ENCODE results near the gene ANKMY1.
"Not testable (repeated sequence)": the region's sequence is repeated elsewhere in the genome, so short reads cannot be mapped to it uniquely, and the experiment has no call there.

ANKMY1 gene

DNA sequence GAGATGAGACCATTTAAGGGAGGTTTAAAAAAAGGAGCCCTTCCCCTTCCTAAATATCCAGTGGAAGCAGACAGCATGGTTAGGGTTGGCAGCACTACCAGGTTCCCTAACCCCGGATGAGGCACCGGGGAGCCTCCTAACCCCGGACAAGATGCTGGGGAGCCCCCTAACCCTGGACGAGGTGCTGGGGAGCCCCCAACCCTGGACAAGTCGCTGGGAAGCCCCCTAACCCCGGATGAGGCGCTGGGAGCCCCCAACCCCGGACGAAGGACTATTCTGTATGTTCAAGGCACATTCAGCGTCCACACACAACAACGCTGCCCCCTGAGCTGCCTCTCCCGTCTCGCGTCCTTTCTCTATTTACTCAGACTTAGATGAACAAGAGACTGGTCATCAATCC lies 51.9 kb downstream of the ANKMY1 start:
- no peak for DNase-seq (ENCODE audit: low read depth in 2 of 2)

DNA sequence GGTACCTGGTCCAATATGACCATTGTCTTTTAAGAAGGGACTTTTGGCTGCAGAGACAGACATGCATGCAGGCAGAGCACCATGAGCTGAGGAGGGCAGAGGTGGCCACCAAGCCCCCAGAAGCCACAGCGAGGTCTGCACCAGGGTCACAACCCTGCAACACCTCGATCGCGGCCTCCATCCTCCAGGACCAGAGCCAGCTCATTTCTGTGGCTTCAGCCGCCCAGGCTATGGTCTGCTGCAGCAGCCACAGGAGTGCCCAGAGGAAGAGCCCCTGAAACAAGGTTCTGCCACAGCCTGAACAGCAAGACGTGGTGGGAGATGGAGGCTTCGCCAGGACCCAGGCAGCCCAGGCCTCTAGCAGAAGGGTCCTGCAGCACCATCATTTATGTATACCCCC lies 53.9 kb downstream of the ANKMY1 start:
- no peak for DNase-seq (ENCODE audit: low read depth in 2 of 2)

DNA sequence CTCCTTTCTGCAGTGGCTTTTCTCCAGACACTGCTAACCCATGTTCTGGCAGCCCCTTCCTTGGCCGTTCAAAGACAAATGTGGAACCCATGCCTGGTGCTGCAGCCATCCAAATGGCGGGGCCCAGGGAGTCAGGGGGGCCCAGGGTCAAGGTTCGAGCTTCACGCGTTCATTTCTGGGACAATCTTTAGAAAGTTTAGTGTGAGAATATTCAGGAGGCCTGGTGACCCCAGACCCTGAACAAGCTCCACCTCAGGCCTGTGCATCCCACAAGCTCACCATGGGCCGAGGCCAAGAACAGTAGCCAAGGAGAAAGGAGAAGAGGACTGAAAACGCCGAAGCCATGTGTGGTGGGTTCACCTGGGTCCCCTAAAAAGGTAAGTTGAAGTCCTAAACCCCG lies 54.4 kb downstream of the ANKMY1 start:
- no peak for DNase-seq (ENCODE audit: low read depth in 2 of 2)

DNA sequence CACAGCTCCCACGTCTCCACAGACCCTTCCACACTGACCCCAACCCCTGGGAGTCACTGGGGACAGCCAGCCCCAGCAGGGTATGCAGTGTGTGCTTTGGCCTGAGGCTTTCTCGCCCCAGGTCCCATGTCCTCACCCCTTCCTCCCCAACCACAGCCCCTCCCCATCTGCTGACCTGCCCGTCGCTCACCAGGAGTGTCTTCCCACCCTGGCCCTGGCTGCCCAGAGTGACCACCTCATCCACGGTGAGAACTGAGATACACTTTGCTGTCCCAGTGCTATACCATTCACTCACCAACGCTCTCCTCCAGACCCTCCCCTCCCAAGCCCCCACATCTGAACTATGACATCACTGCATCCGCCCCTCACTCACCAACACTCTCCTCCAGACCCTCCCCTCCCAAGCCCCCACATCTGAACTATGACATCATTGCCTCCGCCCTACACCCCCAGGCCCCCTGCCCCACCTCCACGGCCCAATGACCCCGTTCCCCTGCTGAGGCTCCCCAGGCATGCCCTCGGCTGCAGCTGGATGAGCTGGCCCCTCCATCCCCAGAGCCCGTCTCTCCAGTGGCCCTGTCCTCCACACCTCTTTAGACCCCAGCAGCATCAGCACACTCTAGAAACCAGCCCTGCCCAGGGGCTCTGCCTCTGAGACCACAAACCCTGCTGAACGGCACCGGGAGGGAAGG lies 55.2 kb downstream of the ANKMY1 start:
- no peak for DNase-seq (ENCODE audit: low read depth in 2 of 2)

DNA sequence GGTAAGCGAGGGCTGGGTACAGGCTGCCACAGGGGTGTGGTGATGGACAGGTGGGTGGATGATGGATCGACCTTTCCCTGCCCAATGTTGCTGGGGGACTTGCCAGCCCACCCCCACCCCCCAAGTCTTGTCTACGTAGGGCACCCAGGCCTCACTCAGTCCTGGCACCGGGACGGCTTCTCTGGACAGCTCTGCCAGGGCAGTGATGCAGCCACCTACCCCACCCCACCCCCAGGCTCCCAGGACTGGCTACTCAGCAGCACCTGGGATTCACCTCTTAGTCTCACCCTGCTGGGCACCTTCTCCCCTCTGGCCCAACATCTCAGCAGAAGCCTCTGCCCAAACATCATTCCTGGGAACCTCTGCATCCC lies 55.7 kb downstream of the ANKMY1 start:
- no peak for DNase-seq (ENCODE audit: low read depth in 2 of 2)

DNA sequence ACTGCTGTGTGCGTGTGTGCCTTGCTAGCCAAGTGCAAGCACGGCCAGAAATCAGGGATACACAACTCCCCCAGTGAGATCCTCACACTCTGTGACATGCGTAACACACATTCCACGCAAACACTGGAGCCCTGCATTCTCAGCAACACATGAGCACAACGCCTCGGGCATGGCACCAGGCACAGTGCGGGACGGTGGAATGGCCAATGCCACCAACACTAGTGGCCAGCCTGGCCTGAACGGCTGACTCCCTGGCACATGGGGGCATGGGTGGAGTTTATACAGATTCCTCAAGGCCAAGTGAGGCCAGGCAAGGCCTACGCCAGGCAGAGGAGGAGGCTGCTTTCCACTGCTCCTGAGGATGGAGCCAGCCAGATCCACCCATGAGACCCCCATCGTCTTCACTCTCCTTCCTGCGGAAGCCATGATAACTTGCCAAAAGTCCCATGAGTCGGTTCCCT lies 56.2 kb downstream of the ANKMY1 start:
- DNase-seq (ENCODE audit: low read depth in 2 of 2) = no peak

DNA sequence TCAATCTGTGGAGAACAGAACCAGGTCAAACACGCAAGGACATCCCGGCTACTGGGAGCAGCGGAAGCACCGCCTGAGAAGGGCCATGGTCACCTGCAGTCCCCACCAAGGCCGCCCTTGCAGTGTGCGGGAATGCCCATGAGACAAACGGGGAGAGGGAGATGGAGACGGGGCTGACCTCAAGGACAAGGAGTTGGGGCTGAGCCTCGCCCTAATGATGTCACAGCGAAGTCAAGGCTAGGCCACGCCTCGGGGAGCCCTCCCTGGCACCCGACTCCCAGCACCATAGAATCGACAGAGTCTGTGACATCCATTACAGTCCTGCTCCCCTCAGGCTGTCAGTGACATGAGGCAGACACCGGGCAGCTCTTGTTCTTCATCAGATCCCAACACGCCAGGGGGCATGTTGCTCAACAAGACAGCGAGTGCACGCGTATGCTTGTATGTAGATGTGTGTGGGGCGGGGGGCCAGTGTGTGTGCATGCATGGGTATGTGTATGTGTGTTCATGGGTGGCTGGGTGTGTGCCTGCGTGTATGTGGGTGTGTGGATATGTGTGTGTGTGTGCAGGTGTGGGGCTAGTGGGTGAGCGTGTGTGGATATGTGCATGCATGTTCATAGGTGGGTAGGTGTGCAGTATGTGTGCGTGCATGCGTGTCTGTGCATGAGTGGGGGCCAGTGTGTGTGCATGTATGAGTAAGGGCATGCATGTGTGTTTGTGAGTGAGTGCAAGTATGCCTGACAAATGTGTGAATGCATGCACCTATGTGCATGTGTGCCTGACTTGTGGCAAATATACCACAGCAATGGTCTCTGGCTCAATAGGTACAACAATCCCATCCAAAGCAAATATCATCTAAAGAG lies 57.0 kb downstream of the ANKMY1 start:
- no peak for DNase-seq (ENCODE audit: low read depth in 2 of 2)

DNA sequence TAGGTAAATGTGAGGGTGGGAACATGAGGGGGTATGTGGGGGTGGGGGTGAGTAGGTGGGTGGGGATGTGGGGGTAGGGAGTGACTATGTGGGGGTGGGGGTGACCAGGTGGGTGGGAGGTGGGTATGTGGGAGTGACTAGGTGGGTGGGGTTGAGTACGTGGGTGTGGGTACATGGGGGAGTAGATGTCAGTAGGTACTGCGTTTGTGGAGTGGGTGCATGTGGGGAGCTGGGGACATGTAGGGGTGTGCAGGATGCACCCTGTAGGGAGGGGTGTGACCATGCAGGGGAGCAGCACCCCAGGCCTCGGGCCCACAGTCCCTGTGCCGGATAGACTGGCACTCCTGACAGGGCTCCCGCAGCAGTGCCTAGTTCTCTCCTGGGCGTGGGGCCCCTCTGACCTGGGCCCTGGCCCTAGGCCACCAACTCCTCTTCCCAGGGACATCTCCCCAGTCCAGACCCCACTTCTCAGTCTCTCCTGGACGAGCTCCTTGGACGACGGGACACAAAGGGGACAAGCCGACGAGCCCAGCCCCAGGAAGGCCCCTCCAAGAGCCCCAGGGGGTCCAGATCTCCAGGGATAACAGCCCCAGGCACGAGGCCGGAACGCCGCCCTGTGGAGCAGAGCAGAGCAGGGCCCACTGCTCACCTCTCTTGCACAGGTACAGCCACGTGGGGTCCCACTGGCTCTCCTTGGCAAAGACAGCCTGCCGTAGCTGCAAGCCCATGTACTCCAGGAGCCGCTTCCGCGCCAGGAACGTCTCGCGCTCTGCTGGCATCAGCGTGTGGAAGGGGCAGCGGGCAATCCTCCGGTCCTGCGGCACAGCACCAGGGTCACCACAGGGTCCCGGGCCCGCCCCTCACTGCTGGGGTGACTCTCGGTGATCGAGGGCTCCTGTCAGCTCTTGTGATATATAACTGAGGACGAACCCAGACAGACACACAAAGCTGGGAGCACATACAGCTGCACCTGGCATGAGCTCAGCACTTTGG lies 58.2 kb downstream of the ANKMY1 start:
- no peak for DNase-seq (ENCODE audit: low read depth in 2 of 2)

DNA sequence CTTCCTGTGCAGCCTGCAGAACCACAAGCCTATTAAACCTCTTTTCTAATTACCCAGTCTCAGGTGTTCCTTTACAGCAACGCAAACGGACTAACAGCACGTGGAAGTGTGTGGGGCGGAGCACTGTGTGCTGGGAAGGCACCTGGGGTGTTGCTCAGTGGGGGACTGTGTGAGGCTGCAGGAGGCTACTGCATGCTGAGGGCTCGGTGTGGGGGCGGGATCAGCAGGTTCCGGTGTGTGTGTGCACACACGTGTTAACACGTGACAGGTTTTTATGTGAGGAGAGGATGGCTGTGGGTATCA lies 58.9 kb downstream of the ANKMY1 start:
- DNase-seq (ENCODE audit: low read depth in 2 of 2) = no peak

DNA sequence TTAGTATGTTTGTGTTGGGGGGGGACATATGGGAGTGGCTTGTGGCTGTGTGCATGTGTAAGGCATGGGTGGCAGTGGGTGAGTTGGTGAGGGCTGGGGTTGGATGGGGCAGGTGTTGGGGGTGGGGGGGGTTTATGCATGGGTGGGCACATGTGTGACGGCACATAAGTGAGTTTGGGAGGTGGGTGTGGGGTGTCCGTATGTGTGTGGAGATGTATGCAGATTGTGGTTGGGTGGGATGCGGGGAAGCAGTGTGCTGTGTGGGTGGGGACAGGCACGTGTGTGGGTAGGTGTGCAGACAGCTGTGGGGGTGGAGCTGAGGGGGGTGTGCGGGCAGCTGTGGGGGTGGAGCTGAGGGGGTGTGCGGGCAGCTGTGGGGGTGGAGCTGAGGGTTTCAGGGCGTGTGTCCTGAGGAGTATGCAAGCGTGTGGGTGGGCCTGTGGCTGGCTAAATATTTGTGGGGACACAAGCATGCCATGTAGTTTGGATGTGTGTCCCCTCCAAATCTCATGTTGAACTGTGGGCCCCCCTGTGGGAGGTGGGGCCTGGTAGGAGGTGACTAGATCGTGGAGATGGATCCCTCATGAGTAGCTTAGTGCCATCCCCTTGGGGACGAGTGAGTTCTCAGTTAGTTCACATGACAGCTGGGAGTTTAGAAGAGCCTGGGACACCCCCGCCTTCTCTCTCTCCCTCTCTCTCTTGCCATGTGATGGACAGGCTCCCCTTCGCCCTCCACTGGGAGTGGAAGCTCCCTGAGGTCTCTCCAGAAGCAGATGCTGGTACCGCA lies 59.4 kb downstream of the ANKMY1 start:
- DNase-seq (ENCODE audit: low read depth in 2 of 2) = no peak

DNA sequence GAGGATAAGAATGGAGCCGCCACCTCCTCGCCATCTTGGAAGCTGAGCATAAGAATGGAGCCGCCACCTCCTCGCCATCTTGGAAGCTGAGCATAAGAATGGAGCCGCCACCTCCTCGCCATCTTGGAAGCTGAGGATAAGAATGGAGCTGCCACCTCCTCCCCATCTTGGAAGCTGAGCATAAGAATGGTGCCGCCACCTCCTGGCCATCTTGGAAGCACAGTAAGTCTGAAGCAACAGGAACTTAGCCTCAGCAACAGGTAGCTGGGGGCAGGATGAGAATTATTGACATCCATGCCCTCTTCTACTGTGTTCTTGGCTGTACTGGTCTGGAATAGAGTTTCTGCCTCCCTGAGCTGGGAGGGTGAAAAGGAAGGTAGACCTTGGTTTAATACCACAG lies 60.7 kb downstream of the ANKMY1 start:
- DNase-seq (ENCODE audit: low read depth in 2 of 2) = not testable (repeated sequence)

DNA sequence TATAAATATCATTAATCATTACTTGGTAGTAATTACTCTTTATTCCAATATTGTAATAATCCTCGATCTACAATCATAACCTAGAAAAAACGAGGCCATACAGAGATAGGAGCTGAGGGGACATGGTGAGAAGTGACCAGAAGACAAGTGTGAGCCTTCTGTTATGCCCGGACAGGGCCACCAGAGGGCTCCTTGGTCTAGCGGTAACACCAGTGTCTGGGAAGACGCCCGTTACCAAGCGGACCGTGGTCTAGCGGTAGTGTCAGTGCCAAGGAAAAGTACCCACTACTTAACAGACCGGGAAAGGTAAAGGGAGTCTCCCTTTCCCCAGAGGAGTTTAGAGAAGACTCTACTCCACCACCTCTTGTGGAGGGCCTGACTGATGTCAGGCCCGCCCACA lies 62.8 kb downstream of the ANKMY1 start:
- DNase-seq (ENCODE audit: low read depth in 2 of 2) = not testable (repeated sequence)

DNA sequence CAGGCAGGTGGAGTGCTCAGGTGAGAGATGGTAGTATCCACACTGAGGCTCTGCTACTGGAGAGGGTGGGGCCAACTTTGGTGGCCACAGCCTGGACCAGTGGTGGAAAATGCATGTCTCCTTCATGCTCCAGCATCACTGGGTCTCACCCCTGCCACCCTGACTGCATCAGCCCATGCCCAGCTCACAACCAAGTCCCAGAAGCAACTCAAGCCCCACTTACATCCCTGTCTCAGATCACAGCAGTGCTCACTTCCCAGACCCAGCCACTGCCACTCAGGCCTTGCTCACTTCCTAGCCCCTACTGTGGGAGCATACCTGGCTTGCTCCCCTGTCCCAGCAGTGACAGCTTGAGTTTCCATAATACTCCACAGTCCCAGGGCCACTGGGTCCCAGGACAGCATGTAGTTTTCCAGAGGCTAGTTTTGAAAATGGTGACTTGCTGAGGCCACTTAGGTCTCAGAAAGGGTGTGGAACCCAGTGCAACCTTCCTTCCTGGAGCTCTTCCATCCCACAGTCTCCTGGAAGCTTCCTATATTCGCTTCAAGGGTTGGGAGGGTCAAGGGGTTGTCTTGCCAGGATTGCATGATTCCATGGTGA lies 63.5 kb downstream of the ANKMY1 start:
- DNase-seq (ENCODE audit: low read depth in 2 of 2) = no peak

DNA sequence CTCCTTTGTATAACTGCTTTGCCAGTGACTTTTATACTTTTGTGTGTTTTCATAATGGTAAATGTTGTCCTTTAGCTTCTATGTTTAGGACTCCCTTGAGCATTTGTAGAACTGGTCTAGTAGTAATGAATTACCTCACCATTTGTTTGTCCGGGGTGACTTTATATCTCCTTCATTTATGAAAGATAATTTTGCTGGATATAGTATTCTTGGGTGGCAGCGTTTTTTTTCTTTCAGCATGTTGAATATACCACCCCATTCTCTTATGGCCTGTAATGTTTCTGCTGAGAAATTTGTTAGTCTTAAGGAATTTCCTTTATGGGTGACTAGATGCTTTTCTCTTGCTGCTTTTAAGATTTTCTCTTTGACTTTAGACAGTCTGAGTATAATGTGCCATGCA lies 66.3 kb downstream of the ANKMY1 start:
- DNase-seq (ENCODE audit: low read depth in 2 of 2) = no peak

DNA sequence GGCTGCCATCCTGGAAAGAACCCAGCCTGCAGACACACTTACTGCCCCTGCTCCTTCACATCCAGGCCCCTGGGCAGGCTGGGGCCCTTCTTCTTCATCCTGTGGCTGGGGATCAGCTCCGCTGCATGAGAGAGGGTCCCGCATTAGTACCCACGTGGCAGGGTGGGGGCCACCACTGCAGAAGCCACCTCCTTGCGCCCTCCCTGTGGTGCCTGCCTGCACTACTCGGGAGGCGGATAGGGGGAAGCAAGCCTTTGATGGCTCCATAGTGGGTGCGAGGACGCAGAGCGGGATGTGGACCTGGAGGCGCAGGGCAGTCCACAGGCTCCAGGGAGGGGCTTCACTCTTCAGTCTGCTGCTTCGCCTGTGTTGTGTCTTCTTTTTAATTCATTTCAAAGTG lies 75.6 kb downstream of the ANKMY1 start:
- DNase-seq (ENCODE audit: low read depth in 2 of 2) = no peak

DNA sequence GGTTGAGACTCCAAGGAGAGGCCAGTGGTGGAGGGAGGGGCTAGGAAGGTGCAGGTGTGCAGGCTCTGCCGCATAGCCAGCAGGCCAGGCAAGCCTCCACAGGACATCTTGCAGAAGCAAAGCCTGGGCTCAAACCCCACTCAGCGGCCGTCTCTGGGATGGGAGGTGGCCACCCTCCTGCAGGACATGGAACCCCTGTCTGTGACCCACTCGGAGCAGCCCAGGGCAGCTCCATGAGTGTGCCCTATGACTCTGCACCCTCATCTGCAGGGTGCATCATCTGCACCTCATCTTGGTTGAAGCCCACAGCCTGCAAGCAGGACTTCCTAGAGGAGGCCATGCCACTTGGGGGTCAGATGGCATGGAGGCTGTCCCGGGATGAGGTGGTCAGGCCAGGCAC lies 76.1 kb downstream of the ANKMY1 start:
- DNase-seq (ENCODE audit: low read depth in 2 of 2) = no peak

DNA sequence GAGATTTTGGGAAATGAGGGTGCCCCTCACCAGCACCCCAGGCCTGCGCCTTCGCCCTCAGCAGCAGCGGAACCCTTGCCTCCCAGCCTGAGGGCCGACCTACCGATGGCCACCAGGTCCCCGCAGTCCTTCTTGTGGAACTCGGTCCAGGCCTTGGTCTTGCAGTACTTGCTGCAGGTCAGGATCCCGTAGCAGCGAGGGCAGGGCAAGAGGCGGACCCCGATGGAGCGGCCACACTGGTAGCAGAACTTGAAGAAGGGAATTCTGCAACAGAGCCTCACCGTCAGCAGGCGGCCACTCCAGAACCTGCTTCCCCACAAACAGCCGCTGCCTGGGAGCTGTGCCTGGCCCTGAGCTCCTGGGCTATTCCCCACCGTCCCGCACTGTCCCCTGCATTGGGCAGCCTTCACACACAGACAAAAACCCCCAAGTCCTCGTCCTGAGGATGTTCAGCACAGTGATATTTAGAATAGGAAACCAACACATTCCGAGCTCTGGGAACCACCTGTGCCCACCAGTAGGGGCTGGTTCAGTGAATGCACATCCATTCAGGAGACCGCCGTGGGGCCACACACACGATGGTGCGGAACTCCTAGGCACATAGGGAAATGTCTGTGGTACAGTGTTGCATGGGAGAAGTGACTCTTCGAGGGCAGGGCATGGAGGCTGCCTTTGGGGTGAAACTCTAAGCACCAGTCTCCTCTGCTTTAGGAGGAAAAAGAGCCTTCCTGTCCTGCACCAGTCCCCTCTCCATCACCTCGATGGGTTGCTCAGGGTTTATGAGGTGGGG lies 76.8 kb downstream of the ANKMY1 start:
- DNase-seq (ENCODE audit: low read depth in 2 of 2) = no peak

DNA sequence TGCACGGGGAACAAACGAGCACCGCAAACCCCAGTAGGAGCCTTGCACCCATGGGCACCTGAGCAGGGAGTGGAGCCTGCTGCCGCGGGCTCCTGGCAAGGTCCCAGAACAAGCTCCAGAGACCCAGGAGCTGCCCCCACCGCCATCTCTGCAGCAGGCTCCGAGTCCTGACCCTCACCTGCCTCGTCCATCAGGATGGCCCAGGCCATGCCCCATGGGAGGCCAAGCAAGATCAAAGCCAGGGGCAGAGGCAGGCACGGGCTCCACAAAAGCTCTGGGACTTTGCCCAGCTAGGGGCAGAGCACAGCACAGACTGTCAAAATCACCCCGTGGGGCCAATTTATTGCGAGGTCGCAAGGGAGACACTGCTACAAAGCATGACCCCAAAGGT lies 78.7 kb downstream of the ANKMY1 start:
- DNase-seq (ENCODE audit: low read depth in 2 of 2) = no peak

DNA sequence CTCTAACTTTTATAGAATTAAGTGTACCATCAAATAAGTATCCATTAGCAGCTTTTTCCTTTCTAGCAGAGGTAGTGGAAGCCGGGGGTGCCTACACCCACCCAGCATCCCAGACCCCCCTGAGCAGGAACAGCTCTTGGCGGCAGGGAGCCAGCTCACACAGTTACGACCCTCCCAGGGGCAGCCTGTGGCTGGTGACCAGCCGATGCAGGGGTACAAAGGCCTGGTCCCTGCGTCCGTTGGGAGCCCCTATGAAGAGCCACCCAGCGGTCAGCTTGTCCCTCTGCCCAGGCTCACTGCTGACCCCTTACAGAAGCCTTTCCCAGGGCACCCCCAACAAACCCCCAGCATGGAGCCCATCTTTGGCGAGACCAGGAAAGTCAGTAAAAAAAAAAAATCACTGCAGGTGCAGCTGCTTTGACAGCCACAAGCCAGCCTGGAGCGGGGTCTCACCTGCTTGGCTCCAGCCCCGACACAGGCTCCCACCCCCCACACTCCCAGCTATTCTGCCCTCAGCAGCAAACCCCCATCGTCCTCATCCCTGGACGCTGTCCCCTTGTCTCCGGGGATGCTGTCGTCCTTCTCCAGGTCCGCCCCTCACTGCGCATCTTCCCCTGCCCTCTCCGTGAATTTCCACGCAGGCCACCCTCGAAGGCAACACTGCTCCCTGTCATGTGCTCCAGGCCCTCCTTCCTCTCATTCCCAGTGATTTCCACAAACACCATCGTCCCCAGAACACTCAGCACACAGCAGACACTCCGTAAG lies 79.3 kb downstream of the ANKMY1 start:
- no peak for DNase-seq (ENCODE audit: low read depth in 2 of 2)

DNA sequence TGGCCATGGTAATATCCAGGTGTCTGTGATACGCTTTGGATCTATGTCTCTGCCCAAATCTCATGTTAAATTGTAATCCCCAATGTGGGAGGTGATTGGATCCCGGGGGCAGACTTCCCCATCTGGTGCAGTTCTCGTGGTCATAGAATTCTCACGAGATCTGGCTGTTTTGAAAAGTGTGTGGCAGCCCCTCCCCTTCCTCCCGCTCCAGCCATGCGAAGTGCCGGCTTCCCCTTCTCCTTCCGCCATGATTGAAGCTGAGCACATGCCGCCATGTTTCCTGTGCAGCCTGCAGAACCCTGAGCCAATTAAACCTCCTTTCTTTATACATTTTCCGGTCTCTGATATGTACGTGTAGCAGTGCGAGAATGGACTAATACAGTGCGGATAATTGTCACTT lies 79.9 kb downstream of the ANKMY1 start:
- DNase-seq (ENCODE audit: low read depth in 2 of 2) = no peak

Measured in stimulated activated CD8-positive, alpha-beta memory T cell treated with anti-CD3 and anti-CD28 coated beads, Interleukin-15, amount 100 ng/mL, for 4 hours (primary cell).